ENCODE data around the gene ZSCAN25.

DNA sequence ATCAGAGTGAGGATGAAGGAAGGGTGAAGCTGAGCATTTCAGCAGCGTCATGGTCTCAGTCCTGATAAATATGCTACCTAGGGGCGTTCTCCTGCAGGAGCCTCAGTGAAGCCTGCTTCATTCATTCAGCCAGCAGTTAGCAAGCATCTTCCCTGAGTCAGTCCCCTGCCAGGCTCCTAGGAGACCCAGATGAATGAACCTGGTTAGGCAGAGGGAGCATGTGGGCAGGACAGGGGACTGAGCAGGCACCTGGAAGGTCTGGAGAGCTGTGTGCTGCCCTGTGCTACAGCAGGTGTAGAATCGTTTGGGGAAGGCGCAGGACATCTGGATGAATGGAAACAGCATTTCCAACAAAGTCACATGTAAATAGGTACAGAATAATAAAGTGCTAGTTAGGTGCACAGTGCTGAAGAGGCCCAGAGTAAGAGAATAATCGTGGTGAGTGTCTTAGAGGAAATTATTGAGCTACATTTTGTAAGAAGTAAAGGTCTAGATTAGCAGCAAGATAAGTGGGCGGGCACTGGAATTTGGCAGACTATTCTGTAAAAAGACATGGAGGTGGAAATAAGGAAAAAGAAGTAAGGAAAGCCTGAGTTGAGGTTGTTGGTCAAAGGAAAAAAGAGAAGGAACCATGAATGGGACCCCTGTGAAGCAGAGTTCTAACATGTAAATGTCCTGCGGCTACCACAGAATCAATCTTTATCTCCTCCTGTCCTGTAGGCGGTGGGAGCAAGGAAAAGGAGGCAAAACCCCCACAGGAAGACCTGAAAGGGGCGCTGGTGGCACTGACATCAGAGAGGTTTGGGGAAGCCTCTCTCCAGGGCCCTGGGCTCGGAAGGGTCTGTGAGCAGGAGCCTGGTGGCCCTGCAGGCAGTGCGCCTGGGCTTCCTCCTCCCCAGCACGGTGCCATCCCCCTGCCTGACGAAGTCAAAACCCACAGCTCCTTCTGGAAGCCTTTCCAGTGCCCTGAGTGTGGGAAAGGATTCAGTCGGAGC is 12.0 kb downstream of the ZSCAN25 start:
- TF ChIP-seq, protein P1, sequence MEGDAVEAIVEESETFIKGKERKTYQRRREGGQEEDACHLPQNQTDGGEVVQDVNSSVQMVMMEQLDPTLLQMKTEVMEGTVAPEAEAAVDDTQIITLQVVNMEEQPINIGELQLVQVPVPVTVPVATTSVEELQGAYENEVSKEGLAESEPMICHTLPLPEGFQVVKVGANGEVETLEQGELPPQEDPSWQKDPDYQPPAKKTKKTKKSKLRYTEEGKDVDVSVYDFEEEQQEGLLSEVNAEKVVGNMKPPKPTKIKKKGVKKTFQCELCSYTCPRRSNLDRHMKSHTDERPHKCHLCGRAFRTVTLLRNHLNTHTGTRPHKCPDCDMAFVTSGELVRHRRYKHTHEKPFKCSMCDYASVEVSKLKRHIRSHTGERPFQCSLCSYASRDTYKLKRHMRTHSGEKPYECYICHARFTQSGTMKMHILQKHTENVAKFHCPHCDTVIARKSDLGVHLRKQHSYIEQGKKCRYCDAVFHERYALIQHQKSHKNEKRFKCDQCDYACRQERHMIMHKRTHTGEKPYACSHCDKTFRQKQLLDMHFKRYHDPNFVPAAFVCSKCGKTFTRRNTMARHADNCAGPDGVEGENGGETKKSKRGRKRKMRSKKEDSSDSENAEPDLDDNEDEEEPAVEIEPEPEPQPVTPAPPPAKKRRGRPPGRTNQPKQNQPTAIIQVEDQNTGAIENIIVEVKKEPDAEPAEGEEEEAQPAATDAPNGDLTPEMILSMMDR (IDR thresholded peaks at IDR 0.05), result no peak
- TF ChIP-seq EP300 (IDR thresholded peaks at IDR 0.05; ENCODE audit: low read depth), result no peak
- TF ChIP-seq POLR2AphosphoS5 (IDR thresholded peaks at IDR 0.05), result no peak
- TF ChIP-seq POLR2A (IDR thresholded peaks at IDR 0.05), result no peak

Data from transverse colon (tissue), 4 donors.